Testis (tissue), 3 donors: Measurements from ENCODE around the gene WDR20. TPM values are rescaled to one million over a fixed set of nuclear protein-coding genes. Genes with fewer than 3 reads are reported as not detected.

ENCODE experiments used
- DNase-seq: peaks from one replicate; pipeline ENCODE4 v3.0.0-alpha.2; 2019
- H3K27ac ChIP-seq, 2 donors: fragments of 200-600 bp; sonication (generic); one replicate each; pipeline ENCODE4 v1.5.1; 2019
- H3K27me3 ChIP-seq: fragments of 200-600 bp; sonication (generic); one replicate; pipeline ENCODE4 v1.5.1; 2019
- H3K36me3 ChIP-seq: fragments of 200-600 bp; sonication (generic); one replicate; pipeline ENCODE4 v1.5.1; 2017; ENCODE audit warnings: low read depth; ENCODE audit errors: missing control alignments
- H3K4me1 ChIP-seq: fragments of 200-600 bp; sonication (generic); one replicate; pipeline ENCODE4 v1.5.1; 2019
- H3K4me3 ChIP-seq, 2 donors: fragments of 200-600 bp; sonication (generic); one replicate each; pipeline ENCODE4 v1.5.1; 2017 to 2019
- H3K9me3 ChIP-seq: fragments of 200-600 bp; sonication (generic); one replicate; pipeline ENCODE4 v1.5.1; 2017
- CTCF ChIP-seq, 3 experiments: fragments of 450-650 bp in 2 of 3; fragments of 200-600 bp in 1 of 3; sonication (generic) in 1 of 3; IDR thresholded peaks; one replicate each; pipeline ENCODE4 v1.5.1; 2016 to 2019; ENCODE audit warnings: antibody characterized with exemption in 3 of 3, mild to moderate bottlenecking in 2 of 3, moderate library complexity in 1 of 3
- POLR2A ChIP-seq: fragments of 450-650 bp; IDR thresholded peaks from one replicate; pipeline ENCODE4 v1.6.1; 2017; ENCODE audit warnings: antibody characterized with exemption, mild to moderate bottlenecking, moderate library complexity
- WGBS, 2 donors: methylation state at CpG; one replicate each; pipeline ENCODE4 v1.1.5; 2018; 5-methylcytosine and 5-hydroxymethylcytosine counted together
- intact Hi-C: fragments of 100-400 bp; cut with DNase I; formaldehyde crosslinking; loops from one replicate; pipeline ENCODE4 v1.15.1; 2023; ENCODE audit warnings: low total_unique reads
- polyA plus RNA-seq: library from polyadenylated mRNA; stranded (reverse); fragments of 350-450 nt; fragmentation: Illumina TruSeq; extraction: RNeasy Lipid Tissue Mini Kit (QIAGEN cat#74804); gene quantifications from one replicate; pipeline ENCODE4 v1.2.3, GENCODE V29; 2014; ENCODE audit warnings: low read depth, low replicate concordance; ENCODE audit not compliant: insufficient read depth
- total RNA-seq, 2 donors: library from RNA; depleted of rRNA; stranded (reverse); fragments of >200 nt; gene quantifications; one replicate each; pipeline ENCODE4 v1.2.3, GENCODE V29; 2016

Gene WDR20
- total and polyA plus RNA-seq, 3 donors from 2014 or later = 46.5 to 69.2 (median 56.4) TPM

DNA sequence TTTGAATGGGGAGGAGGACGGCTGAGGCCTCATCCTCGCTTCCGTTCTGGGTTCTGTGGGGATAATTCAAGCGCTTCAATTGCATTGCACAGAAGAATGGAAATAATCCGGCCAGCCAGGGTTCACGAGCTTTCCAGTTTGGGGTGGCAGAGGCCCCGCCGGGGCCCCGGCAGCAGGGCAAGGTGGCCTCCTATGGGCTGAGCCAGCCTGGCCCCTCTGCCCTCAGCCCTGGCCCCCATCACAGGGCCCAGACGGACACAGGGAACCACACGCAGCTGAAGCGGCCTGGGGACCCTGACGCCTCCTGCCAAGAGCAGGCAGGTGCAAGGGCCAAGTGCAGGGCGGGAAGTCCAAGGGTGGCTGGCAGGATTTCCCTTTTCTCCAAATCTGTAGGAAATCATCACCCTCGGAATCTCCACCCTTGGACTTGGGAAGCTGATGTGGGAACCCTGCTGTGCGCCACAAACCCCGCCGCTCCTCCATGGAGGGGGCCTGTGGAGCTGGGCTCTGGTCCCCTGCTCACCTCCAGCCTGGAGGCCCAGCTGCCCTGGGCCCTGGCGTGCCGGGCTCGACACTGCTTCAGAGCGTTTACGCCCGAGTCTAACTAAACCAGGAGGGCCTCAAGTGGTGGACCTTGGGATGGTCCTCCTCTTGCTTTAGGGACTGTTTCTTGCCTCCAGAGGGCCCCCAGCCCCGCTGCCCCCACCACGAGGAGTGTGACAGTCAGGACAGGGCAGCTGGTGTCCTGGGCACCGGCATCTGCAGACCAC, 86.8 kb downstream of the WDR20 start:
- H3K4me3 ChIP-seq = peak overlapping the region; percentile 51 to 64
- WGBS, 2 donors = 59 to 73% methylated on average over 24 to 27 of the region's 27 CpGs
- H3K27me3 ChIP-seq = no peaks in the 10 kb centered on the region
- TF ChIP-seq POLR2A (no peak), CTCF (IDR thresholded peaks at IDR 0.05) (no peak)
- intact Hi-C loops = no loop called here
- H3K4me1 ChIP-seq = peaks cover 10% of the 10 kb centered on the region
- no peaks in the 10 kb centered on the region for H3K36me3 ChIP-seq
- no peaks in the 10 kb centered on the region for H3K9me3 ChIP-seq
- no peak for DNase-seq
- peak overlapping the region; percentile 65 to 69 for H3K27ac ChIP-seq

- Histone ChIP-seq H3K4me3 (peak overlapping the region; percentile 51 to 64), H3K27me3 (no peaks in the 10 kb centered on the region), H3K36me3 (no peaks in the 10 kb centered on the region), H3K9me3 (no peaks in the 10 kb centered on the region), H3K27ac (peak overlapping the region; percentile 65 to 69), H3K4me1 (peaks cover 10% of the 10 kb centered on the region)
- no peak for TF ChIP-seq POLR2A
- no peak for TF ChIP-seq CTCF (IDR thresholded peaks at IDR 0.05)
- DNase-seq = peak; percentile 52
- WGBS, 2 donors = 30 to 41% methylated on average over 27 to 28 of the region's 28 CpGs
- intact Hi-C loops = no loop called here
These were observed 87.7 kb downstream of the WDR20 start for GRCh38 chr14:102227184-102227964.

DNA sequence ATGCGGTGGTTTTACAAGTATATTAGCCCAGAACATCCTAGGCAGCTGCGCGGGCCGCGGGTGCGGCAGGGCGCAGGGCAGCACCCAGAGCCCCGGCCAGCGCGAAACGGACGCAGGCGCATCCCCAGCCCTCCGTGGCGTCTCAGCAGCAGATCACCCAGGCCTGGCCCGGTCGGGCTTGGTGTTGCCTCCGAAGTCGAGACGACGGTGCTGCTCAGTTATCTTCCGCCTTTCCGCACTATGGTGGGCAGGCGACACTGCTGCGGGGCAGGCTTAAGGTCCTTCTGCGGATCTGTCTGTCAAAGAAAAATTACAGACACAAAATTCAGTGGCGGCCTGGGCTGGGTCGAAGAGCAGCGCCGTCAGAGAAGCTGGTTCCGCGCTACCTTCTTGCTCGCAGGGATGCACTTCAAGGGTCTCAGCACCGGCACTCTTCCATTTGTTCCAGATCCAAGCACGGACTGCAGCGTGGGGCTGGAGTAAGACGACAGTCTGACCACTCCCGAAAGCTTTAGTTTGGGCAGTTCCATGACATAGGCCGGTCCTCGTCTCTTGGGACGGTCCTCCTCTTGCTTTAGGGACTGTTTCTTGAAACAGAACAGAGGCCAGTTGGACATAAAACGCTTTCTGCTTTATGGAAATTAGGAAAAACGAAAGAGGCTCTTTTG, 89.5 kb downstream of the WDR20 start:
- Histone ChIP-seq H3K27me3 (no peaks in the 10 kb centered on the region), H3K27ac (no peak overlapping the region), H3K4me3 (no peak overlapping the region), H3K9me3 (no peaks in the 10 kb centered on the region), H3K4me1 (peaks cover 10% of the 10 kb centered on the region), H3K36me3 (no peaks in the 10 kb centered on the region)
- DNase-seq = no peak
- 60 to 83% methylated on average over 37 to 43 of the region's 43 CpGs for WGBS, 2 donors
- intact Hi-C loops = no loop called here
- no peak for TF ChIP-seq POLR2A
- TF ChIP-seq CTCF (IDR thresholded peaks at IDR 0.05) = no peak

GRCh38 chr14:102229739-102230092, 90.0 kb downstream of the WDR20 start:
- no peak for DNase-seq
- intact Hi-C loops = no loop called here
- no peak for TF ChIP-seq CTCF (IDR thresholded peaks at IDR 0.05)
- TF ChIP-seq POLR2A = no peak
- Histone ChIP-seq H3K4me1 (peaks cover 14% of the 10 kb centered on the region), H3K36me3 (no peaks in the 10 kb centered on the region), H3K27ac (no peak overlapping the region), H3K9me3 (no peaks in the 10 kb centered on the region), H3K4me3 (no peak overlapping the region), H3K27me3 (no peaks in the 10 kb centered on the region)
- 79 to 87% methylated on average over 4 to 9 of the region's 9 CpGs for WGBS, 2 donors
